ENCODE data around the gene UGT2B15.
"Not testable (repeated sequence)": the region's sequence is repeated elsewhere in the genome, so short reads cannot be mapped to it uniquely, and the experiment has no call there.

UGT2B15 gene

DNA sequence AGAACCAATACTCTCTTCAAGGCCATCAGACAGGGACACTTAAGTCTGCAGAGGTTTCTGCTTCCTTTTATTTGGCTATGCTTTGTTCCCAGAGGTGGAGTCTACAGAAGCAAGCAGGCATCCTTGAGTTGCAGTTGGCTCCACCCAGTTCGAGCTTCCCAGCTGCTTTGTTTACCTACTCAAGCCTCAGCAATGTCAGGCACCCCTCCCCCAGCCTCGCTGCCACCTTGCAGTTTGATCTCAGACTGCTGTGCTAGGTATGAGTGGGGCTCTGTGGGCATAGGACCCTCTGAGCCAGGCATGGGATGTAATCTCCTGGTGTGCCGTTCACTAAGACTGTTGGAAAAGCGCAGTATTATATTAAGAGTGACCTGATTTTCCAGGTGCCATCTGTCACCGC lies 12.6 kb upstream of the UGT2B15 start:
- H3K27ac ChIP-seq (ENCODE audit: extremely low read depth, low read depth, low read length): no peak overlapping the region
- ChIA-PET POLR2A (no interaction called here), CTCF (no interaction called here)
- no peaks in the 10 kb centered on the region for H3K9me3 ChIP-seq (ENCODE audit: control insufficient read depth, insufficient read depth, low read depth, low read length)
- no peak overlapping the region for H3K4me3 ChIP-seq (ENCODE audit: low read depth, low read length)
- TF ChIP-seq ZNF114 (tag by site-specific recombination; IDR thresholded peaks at IDR 0.05): no peak
- TF ChIP-seq ZNF658 (tag by site-specific recombination; IDR thresholded peaks at IDR 0.05): no peak
- H3K4me1 ChIP-seq (ENCODE audit: control insufficient read depth, insufficient read depth, low read length): no peaks in the 10 kb centered on the region
- H3K36me3 ChIP-seq (ENCODE audit: control insufficient read depth in 2 of 2, insufficient read depth in 1 of 2, low read length in 2 of 2): no peaks in the 10 kb centered on the region

DNA sequence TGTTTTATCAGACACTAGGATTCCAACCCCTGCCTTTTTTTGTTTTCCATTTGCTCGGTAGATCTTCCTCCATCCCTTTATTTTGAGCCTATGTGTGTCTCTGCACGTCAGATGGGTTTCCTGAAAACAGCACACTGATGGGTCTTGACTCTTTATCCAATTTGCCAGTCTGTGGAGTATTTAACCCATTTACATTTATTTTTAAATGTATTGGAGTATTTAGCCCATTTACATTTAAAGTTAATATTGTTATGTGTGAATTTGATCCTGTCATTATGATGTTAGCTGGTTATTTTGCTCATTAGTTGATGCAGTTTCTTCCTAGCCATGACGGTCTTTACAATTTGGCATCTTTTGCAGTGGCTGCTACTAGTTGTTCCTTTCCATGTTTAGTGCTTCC lies 10.8 kb upstream of the UGT2B15 start:
- POLR2A ChIA-PET, CTCF ChIA-PET: not testable (repeated sequence)

DNA sequence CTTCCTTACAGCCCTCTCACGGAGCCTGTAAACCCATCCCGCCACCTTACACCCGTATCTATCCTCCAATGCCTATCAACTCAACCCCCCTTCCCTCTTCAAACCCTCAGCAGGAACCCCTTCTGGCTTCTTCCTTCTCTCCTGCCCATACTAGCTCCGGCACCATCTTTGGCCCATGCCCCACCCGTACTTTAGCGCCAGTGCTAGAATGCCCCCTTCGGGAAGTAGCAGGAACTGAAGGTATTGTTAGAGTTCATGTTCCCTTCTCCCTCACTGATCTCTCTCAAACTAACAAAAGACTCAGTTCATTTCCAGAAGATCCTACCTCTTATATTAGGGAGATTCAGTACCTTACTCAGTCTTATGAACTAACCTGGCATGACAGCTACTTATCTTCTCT lies 2.7 kb upstream of the UGT2B15 start:
- Histone ChIP-seq H3K4me1 (ENCODE audit: control insufficient read depth, insufficient read depth, low read length) (no peaks in the 10 kb centered on the region), H3K4me3 (ENCODE audit: low read depth, low read length) (no peak overlapping the region), H3K27ac (ENCODE audit: extremely low read depth, low read depth, low read length) (no peak overlapping the region), H3K36me3 (ENCODE audit: control insufficient read depth in 2 of 2, insufficient read depth in 1 of 2, low read length in 2 of 2) (no peaks in the 10 kb centered on the region), H3K9me3 (ENCODE audit: control insufficient read depth, insufficient read depth, low read depth, low read length) (no peaks in the 10 kb centered on the region)
- CTCF ChIA-PET: interaction anchor here (0.7 kb wide), 1 partner anchor 1221 kb away, joined by 3 read pairs; no protein-coding TSS in a partner anchor
- TF ChIP-seq ZNF548 (tag by site-specific recombination; IDR thresholded peaks at IDR 0.05): no peak
- TF ChIP-seq ZNF560 (tag by site-specific recombination; IDR thresholded peaks at IDR 0.05; ENCODE audit: borderline replicate concordance): no peak
- TF ChIP-seq ZNF426 (tag by site-specific recombination; IDR thresholded peaks at IDR 0.05): no peak
- TF ChIP-seq, protein P1, sequence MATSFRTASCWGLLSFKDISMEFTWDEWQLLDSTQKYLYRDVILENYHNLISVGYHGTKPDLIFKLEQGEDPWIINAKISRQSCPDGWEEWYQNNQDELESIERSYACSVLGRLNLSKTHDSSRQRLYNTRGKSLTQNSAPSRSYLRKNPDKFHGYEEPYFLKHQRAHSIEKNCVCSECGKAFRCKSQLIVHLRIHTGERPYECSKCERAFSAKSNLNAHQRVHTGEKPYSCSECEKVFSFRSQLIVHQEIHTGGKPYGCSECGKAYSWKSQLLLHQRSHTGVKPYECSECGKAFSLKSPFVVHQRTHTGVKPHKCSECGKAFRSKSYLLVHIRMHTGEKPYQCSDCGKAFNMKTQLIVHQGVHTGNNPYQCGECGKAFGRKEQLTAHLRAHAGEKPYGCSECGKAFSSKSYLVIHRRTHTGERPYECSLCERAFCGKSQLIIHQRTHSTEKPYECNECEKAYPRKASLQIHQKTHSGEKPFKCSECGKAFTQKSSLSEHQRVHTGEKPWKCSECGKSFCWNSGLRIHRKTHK (tag by site-specific recombination; IDR thresholded peaks at IDR 0.05): no peak
- TF ChIP-seq ZNF473 (tag by site-specific recombination; IDR thresholded peaks at IDR 0.05): no peak
- no peak for TF ChIP-seq ZNF324 (tag by site-specific recombination; IDR thresholded peaks at IDR 0.05)
- TF ChIP-seq, protein P2, sequence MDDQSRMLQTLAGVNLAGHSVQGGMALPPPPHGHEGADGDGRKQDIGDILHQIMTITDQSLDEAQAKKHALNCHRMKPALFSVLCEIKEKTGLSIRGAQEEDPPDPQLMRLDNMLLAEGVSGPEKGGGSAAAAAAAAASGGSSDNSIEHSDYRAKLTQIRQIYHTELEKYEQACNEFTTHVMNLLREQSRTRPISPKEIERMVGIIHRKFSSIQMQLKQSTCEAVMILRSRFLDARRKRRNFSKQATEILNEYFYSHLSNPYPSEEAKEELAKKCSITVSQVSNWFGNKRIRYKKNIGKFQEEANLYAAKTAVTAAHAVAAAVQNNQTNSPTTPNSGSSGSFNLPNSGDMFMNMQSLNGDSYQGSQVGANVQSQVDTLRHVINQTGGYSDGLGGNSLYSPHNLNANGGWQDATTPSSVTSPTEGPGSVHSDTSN (CRISPR knock-in tag; IDR thresholded peaks at IDR 0.05): no peak
- no peak for TF ChIP-seq YY1 (tag by site-specific recombination; IDR thresholded peaks at IDR 0.05)
- no peak for TF ChIP-seq KLF10 (tag by site-specific recombination; IDR thresholded peaks at IDR 0.05)
- TF ChIP-seq ZNF558 (tag by site-specific recombination; IDR thresholded peaks at IDR 0.05): no peak
- TF ChIP-seq, protein P3, sequence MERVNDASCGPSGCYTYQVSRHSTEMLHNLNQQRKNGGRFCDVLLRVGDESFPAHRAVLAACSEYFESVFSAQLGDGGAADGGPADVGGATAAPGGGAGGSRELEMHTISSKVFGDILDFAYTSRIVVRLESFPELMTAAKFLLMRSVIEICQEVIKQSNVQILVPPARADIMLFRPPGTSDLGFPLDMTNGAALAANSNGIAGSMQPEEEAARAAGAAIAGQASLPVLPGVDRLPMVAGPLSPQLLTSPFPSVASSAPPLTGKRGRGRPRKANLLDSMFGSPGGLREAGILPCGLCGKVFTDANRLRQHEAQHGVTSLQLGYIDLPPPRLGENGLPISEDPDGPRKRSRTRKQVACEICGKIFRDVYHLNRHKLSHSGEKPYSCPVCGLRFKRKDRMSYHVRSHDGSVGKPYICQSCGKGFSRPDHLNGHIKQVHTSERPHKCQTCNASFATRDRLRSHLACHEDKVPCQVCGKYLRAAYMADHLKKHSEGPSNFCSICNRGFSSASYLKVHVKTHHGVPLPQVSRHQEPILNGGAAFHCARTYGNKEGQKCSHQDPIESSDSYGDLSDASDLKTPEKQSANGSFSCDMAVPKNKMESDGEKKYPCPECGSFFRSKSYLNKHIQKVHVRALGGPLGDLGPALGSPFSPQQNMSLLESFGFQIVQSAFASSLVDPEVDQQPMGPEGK (tag by site-specific recombination; IDR thresholded peaks at IDR 0.05): no peak
- TF ChIP-seq ZSCAN30 (tag by site-specific recombination; IDR thresholded peaks at IDR 0.05): no peak
- POLR2A ChIA-PET: no interaction called here

More for the DNA sequence above, 10.8 kb upstream of the UGT2B15 start:
- not testable (repeated sequence) for H3K36me3 ChIP-seq (ENCODE audit: control insufficient read depth in 2 of 2, insufficient read depth in 1 of 2, low read length in 2 of 2); H3K4me1 ChIP-seq (ENCODE audit: control insufficient read depth, insufficient read depth, low read length); H3K4me3 ChIP-seq (ENCODE audit: low read depth, low read length); H3K27ac ChIP-seq (ENCODE audit: extremely low read depth, low read depth, low read length); H3K9me3 ChIP-seq (ENCODE audit: control insufficient read depth, insufficient read depth, low read depth, low read length)

DNA sequence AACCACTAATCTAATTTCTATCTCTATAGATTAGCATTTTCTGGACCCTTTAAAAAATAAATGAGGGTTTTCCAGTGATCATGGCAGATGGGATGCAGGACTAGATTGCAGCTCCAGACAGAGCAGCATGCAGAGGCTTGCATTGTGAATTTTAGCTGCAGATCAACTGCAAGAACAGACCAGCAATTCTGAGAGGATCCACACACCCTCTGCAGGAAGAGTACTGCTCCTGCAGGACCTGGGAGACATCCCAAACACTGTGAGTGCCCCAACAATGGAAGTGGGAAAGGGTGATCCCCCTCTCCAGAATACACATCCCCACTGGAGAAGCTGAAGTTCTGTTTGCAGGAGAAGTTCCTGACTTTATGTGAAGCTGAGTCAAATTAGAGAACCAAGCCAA lies 765 bp upstream of the UGT2B15 start:
- H3K36me3 ChIP-seq (ENCODE audit: control insufficient read depth in 2 of 2, insufficient read depth in 1 of 2, low read length in 2 of 2); H3K4me1 ChIP-seq (ENCODE audit: control insufficient read depth, insufficient read depth, low read length); H3K4me3 ChIP-seq (ENCODE audit: low read depth, low read length); CTCF ChIA-PET; H3K9me3 ChIP-seq (ENCODE audit: control insufficient read depth, insufficient read depth, low read depth, low read length); H3K27ac ChIP-seq (ENCODE audit: extremely low read depth, low read depth, low read length); POLR2A ChIA-PET: not testable (repeated sequence)

DNA sequence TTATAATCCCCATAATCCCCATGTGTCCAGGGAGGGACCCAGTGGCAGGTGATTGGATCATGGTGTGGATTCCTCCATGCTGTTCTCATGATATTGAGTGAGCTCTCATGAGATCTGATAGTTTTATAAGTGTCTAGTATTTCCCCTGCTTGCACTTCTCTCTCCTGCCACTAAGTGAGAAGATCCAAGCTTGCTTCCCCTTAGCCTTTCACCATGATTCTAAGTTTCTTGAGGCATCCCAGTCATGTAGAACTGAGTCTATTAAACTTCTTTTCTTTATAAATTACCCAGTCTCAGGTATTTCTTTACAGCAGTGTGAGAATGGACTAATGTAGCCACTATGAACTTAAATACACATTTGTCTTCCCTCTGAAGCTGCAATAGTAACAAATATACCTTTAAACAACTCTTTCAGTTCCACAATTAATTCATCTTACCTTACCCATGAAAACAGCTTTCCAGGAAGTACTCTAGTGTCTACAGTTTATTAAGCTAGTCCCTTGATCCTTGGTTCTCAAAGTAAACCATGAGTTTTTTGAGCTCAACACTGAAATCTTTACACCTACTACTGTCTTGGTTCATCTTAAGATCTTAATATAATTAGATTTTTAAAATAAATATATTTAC lies 1.8 kb downstream of the UGT2B15 start:
- CTCF ChIA-PET, POLR2A ChIA-PET: not testable (repeated sequence)

DNA sequence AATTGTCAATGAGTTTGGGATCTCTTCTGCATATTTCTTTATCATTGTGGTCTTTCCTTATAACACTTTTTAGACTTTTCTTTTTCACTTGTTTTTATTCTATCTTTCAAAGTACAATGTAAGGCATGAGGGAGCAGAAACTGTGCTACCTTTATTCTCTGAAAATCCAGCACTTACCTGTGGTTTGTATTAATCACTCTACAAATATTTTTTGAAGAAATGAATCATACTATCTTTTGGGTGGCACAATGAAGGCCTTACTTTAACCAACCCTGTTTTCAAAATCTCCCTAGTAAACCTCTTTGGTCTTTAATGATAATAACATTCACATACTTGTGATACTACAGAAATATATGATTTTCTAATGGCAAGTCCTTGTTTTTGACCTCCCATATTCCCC lies 2.9 kb downstream of the UGT2B15 start:
- POLR2A ChIA-PET; CTCF ChIA-PET; H3K27ac ChIP-seq (ENCODE audit: extremely low read depth, low read depth, low read length); H3K4me1 ChIP-seq (ENCODE audit: control insufficient read depth, insufficient read depth, low read length); H3K9me3 ChIP-seq (ENCODE audit: control insufficient read depth, insufficient read depth, low read depth, low read length); H3K36me3 ChIP-seq (ENCODE audit: control insufficient read depth in 2 of 2, insufficient read depth in 1 of 2, low read length in 2 of 2); H3K4me3 ChIP-seq (ENCODE audit: low read depth, low read length): not testable (repeated sequence)

More for the DNA sequence above, 1.8 kb downstream of the UGT2B15 start:
- not testable (repeated sequence) for H3K4me3 ChIP-seq (ENCODE audit: low read depth, low read length); H3K4me1 ChIP-seq (ENCODE audit: control insufficient read depth, insufficient read depth, low read length); H3K27ac ChIP-seq (ENCODE audit: extremely low read depth, low read depth, low read length); H3K9me3 ChIP-seq (ENCODE audit: control insufficient read depth, insufficient read depth, low read depth, low read length); H3K36me3 ChIP-seq (ENCODE audit: control insufficient read depth in 2 of 2, insufficient read depth in 1 of 2, low read length in 2 of 2)

DNA sequence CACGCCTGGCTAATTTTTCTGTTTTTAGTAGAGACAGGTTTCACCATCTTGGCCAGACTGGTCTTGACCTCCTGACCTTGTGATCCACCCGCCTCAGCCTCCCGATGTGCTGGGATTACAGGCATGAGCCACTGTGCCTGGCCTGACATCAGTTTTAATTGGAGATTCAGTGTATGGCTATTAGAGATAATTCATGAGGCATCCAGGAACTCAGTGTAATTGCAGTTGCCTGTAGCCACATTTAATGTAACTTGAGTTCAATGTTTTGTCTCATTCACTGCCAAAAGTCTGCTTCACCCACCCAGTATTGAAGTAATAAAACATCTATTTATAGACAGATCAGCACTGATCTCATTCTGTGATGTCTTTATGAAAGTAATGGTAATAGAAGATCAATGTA lies 5.7 kb downstream of the UGT2B15 start:
- POLR2A ChIA-PET; H3K36me3 ChIP-seq (ENCODE audit: control insufficient read depth in 2 of 2, insufficient read depth in 1 of 2, low read length in 2 of 2); H3K27ac ChIP-seq (ENCODE audit: extremely low read depth, low read depth, low read length); H3K9me3 ChIP-seq (ENCODE audit: control insufficient read depth, insufficient read depth, low read depth, low read length); CTCF ChIA-PET; H3K4me1 ChIP-seq (ENCODE audit: control insufficient read depth, insufficient read depth, low read length); H3K4me3 ChIP-seq (ENCODE audit: low read depth, low read length): not testable (repeated sequence)
